Mononuclear cell (primary cell): Measurements from ENCODE around the gene CBLIF. TPM values are rescaled to one million over a fixed set of nuclear protein-coding genes. Genes with fewer than 3 reads are reported as not detected.
"Not testable (repeated sequence)": the region's sequence is repeated elsewhere in the genome, so short reads cannot be mapped to it uniquely, and the experiment has no call there.

Experiments
- H3K27me3 ChIP-seq: 2 replicates; pipeline ENCODE4 v1.6.0; 2011; ENCODE audit warnings: low read length, control low read depth; ENCODE audit not compliant: insufficient read depth
- H3K4me1 ChIP-seq: 2 replicates; pipeline ENCODE4 v1.5.1; 2011; ENCODE audit warnings: mild to moderate bottlenecking, low read length, control low read depth; ENCODE audit not compliant: insufficient read depth
- H3K4me3 ChIP-seq: 2 replicates; pipeline ENCODE4 v1.5.1; 2011; ENCODE audit warnings: mild to moderate bottlenecking, low read length, moderate library complexity
- H3K9me3 ChIP-seq: 2 replicates; pipeline ENCODE4 v1.5.1; 2011; ENCODE audit warnings: low read depth, mild to moderate bottlenecking, control low read depth, low read length
- total RNA-seq: library from RNA; depleted of rRNA; stranded (reverse); fragments of >200 nt; gene quantifications from one replicate; pipeline ENCODE4 v1.2.3, GENCODE V29; 2012

CBLIF gene
- total RNA-seq, 1 donor = not detected

- H3K4me1 ChIP-seq = peaks cover 24% of the 10 kb centered on the region
- not testable (repeated sequence) for H3K4me3 ChIP-seq, H3K9me3 ChIP-seq, H3K27me3 ChIP-seq
Measured at GRCh38 chr11:59816434-59816833, 28.9 kb downstream of the CBLIF start.

GRCh38 chr11:59815754-59816153 is 29.5 kb downstream of the CBLIF start:
- no peaks in the 10 kb centered on the region for H3K9me3 ChIP-seq
- no peaks in the 10 kb centered on the region for H3K27me3 ChIP-seq
- H3K4me3 ChIP-seq = no peak overlapping the region
- peaks cover 31% of the 10 kb centered on the region for H3K4me1 ChIP-seq

GRCh38 chr11:59814021-59814420 is 31.3 kb downstream of the CBLIF start:
- H3K4me1 ChIP-seq = peaks cover 41% of the 10 kb centered on the region
- no peak overlapping the region for H3K4me3 ChIP-seq
- H3K27me3 ChIP-seq = no peaks in the 10 kb centered on the region
- H3K9me3 ChIP-seq = no peaks in the 10 kb centered on the region

GRCh38 chr11:59813364-59813763 is 31.9 kb downstream of the CBLIF start:
- Histone ChIP-seq H3K27me3 (no peaks in the 10 kb centered on the region), H3K4me1 (peaks cover 34% of the 10 kb centered on the region), H3K4me3 (no peak overlapping the region), H3K9me3 (no peaks in the 10 kb centered on the region)

GRCh38 chr11:59812220-59812619 is 33.1 kb downstream of the CBLIF start:
- Histone ChIP-seq H3K9me3 (no peaks in the 10 kb centered on the region), H3K4me3 (no peak overlapping the region), H3K27me3 (no peaks in the 10 kb centered on the region), H3K4me1 (peaks cover 34% of the 10 kb centered on the region)

- Histone ChIP-seq H3K27me3 (no peaks in the 10 kb centered on the region), H3K4me3 (peak overlapping the region; percentile 86), H3K4me1 (peaks cover 34% of the 10 kb centered on the region), H3K9me3 (no peaks in the 10 kb centered on the region)
Measured at GRCh38 chr11:59810911-59811259, 34.4 kb downstream of the CBLIF start.

- Histone ChIP-seq H3K27me3 (no peaks in the 10 kb centered on the region), H3K4me3 (peak within 1 kb of the TSS; percentile 86), H3K4me1 (peaks cover 34% of the 10 kb centered on the region), H3K9me3 (no peaks in the 10 kb centered on the region)
Measured at GRCh38 chr11:59810189-59810910, 34.9 kb downstream of the CBLIF start, which contains the start of gene MRPL16. Gene MRPL16, minus strand, starts transcription at chr11:59810778. Its CDS starts 120 bp downstream, at chr11:59810658.

GRCh38 chr11:59807047-59807610 is 38.2 kb downstream of the CBLIF start:
- H3K4me3 ChIP-seq = no peak overlapping the region
- H3K27me3 ChIP-seq = no peaks in the 10 kb centered on the region
- no peaks in the 10 kb centered on the region for H3K9me3 ChIP-seq
- H3K4me1 ChIP-seq = peaks cover 20% of the 10 kb centered on the region

GRCh38 chr11:59804061-59804460 is 41.2 kb downstream of the CBLIF start:
- H3K9me3 ChIP-seq = no peaks in the 10 kb centered on the region
- no peak overlapping the region for H3K4me3 ChIP-seq
- no peaks in the 10 kb centered on the region for H3K27me3 ChIP-seq
- H3K4me1 ChIP-seq = peaks cover under 1% of the 10 kb centered on the region

- Histone ChIP-seq H3K4me3 (no peak overlapping the region), H3K9me3 (no peaks in the 10 kb centered on the region), H3K27me3 (no peaks in the 10 kb centered on the region), H3K4me1 (no peaks in the 10 kb centered on the region)
Measured at GRCh38 chr11:59802639-59803176, 42.6 kb downstream of the CBLIF start.

GRCh38 chr11:59801981-59802638 is 43.2 kb downstream of the CBLIF start:
- H3K27me3 ChIP-seq = no peaks in the 10 kb centered on the region
- no peak overlapping the region for H3K4me3 ChIP-seq
- H3K9me3 ChIP-seq = no peaks in the 10 kb centered on the region
- H3K4me1 ChIP-seq = no peaks in the 10 kb centered on the region

- H3K27me3 ChIP-seq = no peaks in the 10 kb centered on the region
- no peaks in the 10 kb centered on the region for H3K4me1 ChIP-seq
- H3K9me3 ChIP-seq = no peaks in the 10 kb centered on the region
Measured at GRCh38 chr11:59801160-59801706, 44.1 kb downstream of the CBLIF start.

GRCh38 chr11:59800390-59801025 is 44.8 kb downstream of the CBLIF start:
- Histone ChIP-seq H3K27me3 (no peaks in the 10 kb centered on the region), H3K4me3 (no peak overlapping the region), H3K9me3 (no peaks in the 10 kb centered on the region), H3K4me1 (no peaks in the 10 kb centered on the region)

More at GRCh38 chr11:59801160-59801706, 44.1 kb downstream of the CBLIF start:
- no peak overlapping the region for H3K4me3 ChIP-seq

GRCh38 chr11:59794417-59794816 is 50.9 kb downstream of the CBLIF start:
- Histone ChIP-seq H3K27me3 (no peaks in the 10 kb centered on the region), H3K9me3 (no peaks in the 10 kb centered on the region), H3K4me1 (no peaks in the 10 kb centered on the region), H3K4me3 (no peak overlapping the region)

GRCh38 chr11:59792507-59792906 is 52.8 kb downstream of the CBLIF start:
- Histone ChIP-seq H3K27me3 (no peaks in the 10 kb centered on the region), H3K4me1 (no peaks in the 10 kb centered on the region), H3K9me3 (no peaks in the 10 kb centered on the region), H3K4me3 (no peak overlapping the region)
